22Rv1 (cell line): Measurements from ENCODE around the gene CHD9.
A peak's percentile ranks its signal among the peaks of the same experiment; 100 is the strongest.

Experiments
- H3K27ac ChIP-seq: fragments of 450-650 bp; 2 replicates; pipeline ENCODE4 v1.5.1; 2017
- ZFX ChIP-seq: fragments of 450-650 bp; IDR thresholded peaks from 2 replicates; pipeline ENCODE4 v1.6.1; 2017; ENCODE audit warnings: antibody characterized with exemption, borderline replicate concordance
- TF ChIP-seq, protein P1 (sequence below): fragments of 450-650 bp; IDR thresholded peaks from 2 replicates; pipeline ENCODE4 v1.5.1; 2017; ENCODE audit warnings: mild to moderate bottlenecking

The CHD9 gene

GRCh38 chr16:53153130-53153529, 98.3 kb downstream of the CHD9 start:
- TF ChIP-seq, protein P1, sequence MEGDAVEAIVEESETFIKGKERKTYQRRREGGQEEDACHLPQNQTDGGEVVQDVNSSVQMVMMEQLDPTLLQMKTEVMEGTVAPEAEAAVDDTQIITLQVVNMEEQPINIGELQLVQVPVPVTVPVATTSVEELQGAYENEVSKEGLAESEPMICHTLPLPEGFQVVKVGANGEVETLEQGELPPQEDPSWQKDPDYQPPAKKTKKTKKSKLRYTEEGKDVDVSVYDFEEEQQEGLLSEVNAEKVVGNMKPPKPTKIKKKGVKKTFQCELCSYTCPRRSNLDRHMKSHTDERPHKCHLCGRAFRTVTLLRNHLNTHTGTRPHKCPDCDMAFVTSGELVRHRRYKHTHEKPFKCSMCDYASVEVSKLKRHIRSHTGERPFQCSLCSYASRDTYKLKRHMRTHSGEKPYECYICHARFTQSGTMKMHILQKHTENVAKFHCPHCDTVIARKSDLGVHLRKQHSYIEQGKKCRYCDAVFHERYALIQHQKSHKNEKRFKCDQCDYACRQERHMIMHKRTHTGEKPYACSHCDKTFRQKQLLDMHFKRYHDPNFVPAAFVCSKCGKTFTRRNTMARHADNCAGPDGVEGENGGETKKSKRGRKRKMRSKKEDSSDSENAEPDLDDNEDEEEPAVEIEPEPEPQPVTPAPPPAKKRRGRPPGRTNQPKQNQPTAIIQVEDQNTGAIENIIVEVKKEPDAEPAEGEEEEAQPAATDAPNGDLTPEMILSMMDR = no peak
- no peak for TF ChIP-seq ZFX
- no peak overlapping the region for H3K27ac ChIP-seq

GRCh38 chr16:53154513-53154912, 99.7 kb downstream of the CHD9 start:
- H3K27ac ChIP-seq = no peak overlapping the region
- TF ChIP-seq, protein P1 = no peak
- no peak for TF ChIP-seq ZFX

- H3K27ac ChIP-seq = no peak overlapping the region
- TF ChIP-seq ZFX = no peak
- TF ChIP-seq, protein P1 = no peak
These were observed 101.7 kb downstream of the CHD9 start for GRCh38 chr16:53156516-53156915.

DNA sequence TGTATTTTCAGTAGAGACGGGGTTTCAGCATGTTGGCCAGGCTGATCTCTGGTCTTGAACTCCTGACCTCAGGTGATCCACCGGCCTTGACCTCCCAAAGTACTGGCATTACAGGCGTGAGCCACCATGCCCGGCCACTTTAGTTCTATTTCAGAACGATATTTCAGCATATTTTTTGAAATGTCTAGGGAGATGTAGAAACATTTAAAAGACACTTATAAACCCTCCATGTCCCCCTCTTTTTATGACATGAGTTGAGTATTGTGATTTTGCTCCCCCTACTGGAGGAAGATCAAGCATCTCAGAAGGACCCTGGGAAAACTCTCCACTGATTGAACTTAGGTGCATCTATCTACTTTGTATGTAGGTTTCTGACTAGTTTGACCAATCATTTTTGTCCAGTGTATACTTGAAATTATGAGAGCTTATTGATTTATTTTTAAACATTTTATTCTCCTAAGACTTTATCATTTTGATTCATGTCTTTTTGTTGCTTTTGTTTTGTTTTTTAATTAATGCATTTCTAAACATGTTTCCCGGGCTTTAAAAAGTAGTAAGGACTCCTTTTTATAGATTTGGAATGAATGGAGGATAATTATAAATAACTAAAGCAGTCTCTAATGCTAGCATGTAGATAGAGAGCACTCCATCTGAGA, 105.1 kb downstream of the CHD9 start:
- no peak overlapping the region for H3K27ac ChIP-seq
- TF ChIP-seq, protein P1 = peak; percentile 80
- no peak for TF ChIP-seq ZFX

DNA sequence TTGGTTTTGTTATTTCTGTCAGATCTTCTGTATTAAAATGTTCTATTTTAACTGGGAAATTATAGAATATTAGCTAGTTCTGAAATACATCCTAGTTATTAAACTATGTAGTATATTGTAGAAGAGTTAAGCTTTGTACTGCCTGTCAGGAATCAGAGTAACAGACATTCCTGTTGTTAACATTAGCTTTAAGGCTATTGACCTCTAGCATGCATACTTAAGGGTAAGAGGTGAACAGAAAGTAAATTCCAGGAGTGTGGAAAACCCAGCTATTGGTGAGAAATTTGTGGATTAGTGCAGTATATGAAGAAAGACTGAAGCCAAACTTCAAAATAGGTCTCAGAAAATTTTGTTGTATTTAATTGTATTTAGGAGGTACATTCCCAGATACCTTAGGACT, 111.3 kb downstream of the CHD9 start:
- H3K27ac ChIP-seq = no peak overlapping the region

GRCh38 chr16:53168744-53169143, 114.0 kb downstream of the CHD9 start:
- TF ChIP-seq ZFX = no peak
- TF ChIP-seq, protein P1 = no peak
- no peak overlapping the region for H3K27ac ChIP-seq

More for the DNA sequence above, 111.3 kb downstream of the CHD9 start:
- TF ChIP-seq ZFX = no peak
- TF ChIP-seq, protein P1 = no peak

DNA sequence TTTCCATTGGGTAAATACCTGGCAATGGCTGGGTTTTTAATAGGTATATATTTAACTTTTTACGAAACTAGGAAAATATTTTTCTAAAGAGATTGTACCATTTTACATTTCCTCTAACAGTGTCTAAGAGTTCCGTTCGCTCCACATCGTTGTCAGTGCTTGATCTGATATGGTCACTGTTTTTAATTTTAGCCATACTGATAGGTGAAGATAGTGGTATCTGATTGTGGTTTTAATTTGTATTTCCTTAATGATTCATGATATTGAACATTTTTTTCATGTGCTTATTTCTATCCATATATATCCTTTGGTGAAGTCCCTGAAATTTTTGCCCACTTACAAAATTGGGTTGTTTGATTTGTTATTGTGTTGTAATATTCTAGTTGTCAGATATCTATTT, 117.7 kb downstream of the CHD9 start:
- no peak for TF ChIP-seq ZFX
- TF ChIP-seq, protein P1 = no peak
- H3K27ac ChIP-seq = no peak overlapping the region
